Suprapubic skin (tissue), 4 donors: ENCODE measurements around the gene RAB6B. TPM values are rescaled to one million over a fixed set of nuclear protein-coding genes. Genes with fewer than 3 reads are reported as not detected.
A peak's percentile ranks its signal among the peaks of the same experiment; 100 is the strongest.

Experiments used
- DNase-seq, 2 donors: peaks; one replicate each; pipeline ENCODE4 v3.0.0-alpha.2; 2019; ENCODE audit warnings: low spot score in 2 of 2
- H3K27ac ChIP-seq: fragments of 200-600 bp; sonication (generic); one replicate; pipeline ENCODE4 v1.5.1; 2019
- H3K27me3 ChIP-seq: fragments of 200-600 bp; sonication (generic); one replicate; pipeline ENCODE4 v1.5.1; 2019
- H3K36me3 ChIP-seq: fragments of 200-600 bp; sonication (generic); one replicate; pipeline ENCODE4 v1.5.1; 2019
- H3K4me1 ChIP-seq: fragments of 200-600 bp; sonication (generic); one replicate; pipeline ENCODE4 v1.5.1; 2019
- H3K4me3 ChIP-seq: fragments of 200-600 bp; sonication (generic); one replicate; pipeline ENCODE4 v1.5.1; 2019; ENCODE audit warnings: mild to moderate bottlenecking
- H3K9me3 ChIP-seq: fragments of 200-600 bp; sonication (generic); one replicate; pipeline ENCODE4 v1.5.1; 2019
- EP300 ChIP-seq: sonication (generic); formaldehyde crosslinking; IDR thresholded peaks from one replicate; pipeline ENCODE4 v1.6.1; 2017; ENCODE audit warnings: antibody characterized with exemption
- POLR2A ChIP-seq, 2 donors: fragments of 450-650 bp; IDR thresholded peaks; one replicate each; pipeline ENCODE4 v1.6.1; 2017; ENCODE audit warnings: antibody characterized with exemption in 2 of 2, mild to moderate bottlenecking in 2 of 2, moderate library complexity in 2 of 2
- POLR2AphosphoS5 ChIP-seq, 3 donors: sonication (generic); formaldehyde crosslinking; IDR thresholded peaks; one replicate each; pipeline ENCODE4 v1.6.1; 2017; ENCODE audit warnings: antibody characterized with exemption in 3 of 3
- whole genome bisulfite sequencing: methylation state at CpG from one replicate; pipeline ENCODE4 v1.1.5; 2018; 5-methylcytosine and 5-hydroxymethylcytosine counted together
- total RNA-seq, 4 donors: library from RNA; depleted of rRNA; stranded (reverse); fragments of >200 nt; gene quantifications; one replicate each; pipeline ENCODE4 v1.1.0, GENCODE V29; 2016
- TF ChIP-seq, protein P1 (sequence below), 2 donors: fragments of 200-600 bp in 1 of 2; fragments of 450-650 bp in 1 of 2; sonication (generic) in 1 of 2; IDR thresholded peaks; one replicate each; pipeline ENCODE4 v1.5.1; 2016 to 2019; ENCODE audit warnings: antibody characterized with exemption in 2 of 2, mild to moderate bottlenecking in 1 of 2, moderate library complexity in 1 of 2

Gene RAB6B
- total RNA-seq, 4 donors from 2014 or later, result 0.34 to 1.3 (median 0.83) TPM

DNA sequence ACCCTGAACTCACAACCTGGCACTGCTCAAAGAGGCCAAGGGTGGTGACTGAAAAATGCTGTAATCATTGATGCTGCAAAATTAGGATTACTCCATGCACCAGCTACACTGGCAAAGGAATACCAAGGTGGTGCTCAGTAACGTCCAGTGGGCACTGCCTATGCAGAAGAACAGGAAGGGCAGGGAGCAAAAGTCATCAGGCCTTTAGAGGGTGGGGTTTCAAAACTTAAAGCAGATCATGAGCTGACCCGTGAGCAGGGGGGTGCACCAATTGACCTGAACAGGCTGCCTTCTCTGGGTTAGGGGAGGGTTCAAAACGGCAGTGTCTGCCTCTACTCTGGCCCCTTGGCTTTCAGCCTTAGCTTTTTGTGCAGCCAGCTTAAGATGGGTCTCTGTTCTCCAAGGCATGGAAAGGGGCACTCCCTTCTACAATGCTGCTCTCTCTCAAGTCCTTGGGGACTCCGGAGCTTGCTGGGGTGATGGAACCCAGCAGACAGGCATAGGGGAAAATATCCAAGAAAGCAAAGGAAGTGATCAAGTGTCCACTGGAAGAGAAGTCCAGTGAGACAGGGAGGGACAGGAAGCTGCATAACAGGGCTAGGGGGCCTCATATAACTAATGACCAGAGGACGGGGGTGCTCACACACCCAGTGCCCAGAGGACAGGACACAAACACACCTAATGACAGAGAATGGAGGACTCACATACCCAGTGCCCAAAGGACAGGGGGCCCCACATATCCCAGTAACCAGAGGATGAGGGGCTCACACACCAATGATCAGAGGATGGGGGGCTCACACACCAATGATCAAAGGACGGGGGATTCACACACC is 11.4 kb downstream of the RAB6B start:
- 76% methylated on average over 6 of the region's 6 CpGs for WGBS
- no peaks in the 10 kb centered on the region for H3K9me3 ChIP-seq
- no peak overlapping the region for H3K27ac ChIP-seq
- DNase-seq, result no peak
- H3K4me1 ChIP-seq, result peaks cover 7% of the 10 kb centered on the region
- no peaks in the 10 kb centered on the region for H3K27me3 ChIP-seq
- H3K4me3 ChIP-seq, result no peak overlapping the region
- no peaks in the 10 kb centered on the region for H3K36me3 ChIP-seq
- TF ChIP-seq, protein P1, sequence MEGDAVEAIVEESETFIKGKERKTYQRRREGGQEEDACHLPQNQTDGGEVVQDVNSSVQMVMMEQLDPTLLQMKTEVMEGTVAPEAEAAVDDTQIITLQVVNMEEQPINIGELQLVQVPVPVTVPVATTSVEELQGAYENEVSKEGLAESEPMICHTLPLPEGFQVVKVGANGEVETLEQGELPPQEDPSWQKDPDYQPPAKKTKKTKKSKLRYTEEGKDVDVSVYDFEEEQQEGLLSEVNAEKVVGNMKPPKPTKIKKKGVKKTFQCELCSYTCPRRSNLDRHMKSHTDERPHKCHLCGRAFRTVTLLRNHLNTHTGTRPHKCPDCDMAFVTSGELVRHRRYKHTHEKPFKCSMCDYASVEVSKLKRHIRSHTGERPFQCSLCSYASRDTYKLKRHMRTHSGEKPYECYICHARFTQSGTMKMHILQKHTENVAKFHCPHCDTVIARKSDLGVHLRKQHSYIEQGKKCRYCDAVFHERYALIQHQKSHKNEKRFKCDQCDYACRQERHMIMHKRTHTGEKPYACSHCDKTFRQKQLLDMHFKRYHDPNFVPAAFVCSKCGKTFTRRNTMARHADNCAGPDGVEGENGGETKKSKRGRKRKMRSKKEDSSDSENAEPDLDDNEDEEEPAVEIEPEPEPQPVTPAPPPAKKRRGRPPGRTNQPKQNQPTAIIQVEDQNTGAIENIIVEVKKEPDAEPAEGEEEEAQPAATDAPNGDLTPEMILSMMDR (IDR thresholded peaks at IDR 0.05), result no peak
- TF ChIP-seq POLR2AphosphoS5 (IDR thresholded peaks at IDR 0.05) (no peak), EP300 (no peak), POLR2A (IDR thresholded peaks at IDR 0.05) (no peak)

DNA sequence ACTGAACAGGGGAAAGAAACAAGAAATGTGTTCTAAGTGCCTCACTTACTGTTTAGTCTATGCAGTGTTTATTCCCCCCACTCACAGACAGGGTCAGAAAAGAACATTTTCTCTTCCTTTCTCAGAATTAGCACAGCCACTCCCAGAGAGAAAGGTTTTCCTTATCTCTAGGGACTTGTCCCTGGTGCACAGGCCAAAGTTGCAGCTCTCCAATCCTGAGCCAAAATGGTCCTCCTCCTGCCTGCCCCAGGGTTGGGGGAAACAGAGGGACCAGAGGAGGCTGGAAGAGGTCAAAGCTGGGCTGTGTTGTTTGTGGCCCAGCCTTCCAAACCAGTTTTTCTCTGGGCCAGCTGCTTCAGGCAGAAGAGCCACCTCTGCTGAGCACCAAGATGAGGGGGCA is 12.0 kb downstream of the RAB6B start:
- TF ChIP-seq EP300 (no peak), POLR2AphosphoS5 (IDR thresholded peaks at IDR 0.05) (no peak), POLR2A (IDR thresholded peaks at IDR 0.05) (no peak)
- TF ChIP-seq, protein P1 (IDR thresholded peaks at IDR 0.05), result no peak
- Histone ChIP-seq H3K4me3 (no peak overlapping the region), H3K9me3 (no peaks in the 10 kb centered on the region), H3K4me1 (peaks cover 7% of the 10 kb centered on the region), H3K36me3 (no peaks in the 10 kb centered on the region), H3K27me3 (no peaks in the 10 kb centered on the region), H3K27ac (no peak overlapping the region)
- no peak for DNase-seq

DNA sequence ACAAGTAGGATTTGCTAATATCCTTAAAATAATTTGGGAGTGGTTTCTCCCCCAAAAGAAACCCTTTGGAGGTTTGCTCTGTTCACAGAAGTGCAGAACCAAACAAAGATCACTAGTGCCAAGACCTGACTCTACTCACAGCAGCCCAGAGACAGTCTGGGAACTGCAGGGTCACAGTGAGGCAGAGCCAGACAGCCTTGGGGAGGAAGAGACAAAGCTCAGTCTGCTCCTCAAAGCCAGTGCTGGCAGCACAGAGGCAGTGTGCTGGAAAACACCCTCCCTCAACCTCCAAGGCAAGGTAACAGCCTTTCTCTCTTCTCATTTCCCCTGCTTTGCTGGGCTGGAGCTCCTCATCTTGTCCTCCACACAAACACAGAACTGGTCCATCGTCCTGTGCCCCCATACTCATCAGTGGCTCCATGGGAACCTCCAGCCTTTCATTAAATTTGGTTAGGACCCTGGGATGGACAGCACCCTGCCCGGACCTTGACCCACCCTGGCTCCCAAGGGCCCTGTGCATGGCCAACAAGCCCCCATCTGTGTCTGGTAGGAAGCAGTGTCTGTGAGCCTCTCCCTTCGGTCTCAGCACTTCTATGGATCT is 12.6 kb downstream of the RAB6B start:
- Histone ChIP-seq H3K4me3 (no peak overlapping the region), H3K27me3 (no peaks in the 10 kb centered on the region), H3K27ac (no peak overlapping the region), H3K4me1 (peaks cover 7% of the 10 kb centered on the region), H3K36me3 (no peaks in the 10 kb centered on the region), H3K9me3 (no peaks in the 10 kb centered on the region)
- TF ChIP-seq POLR2AphosphoS5 (IDR thresholded peaks at IDR 0.05) (no peak), POLR2A (IDR thresholded peaks at IDR 0.05) (no peak), EP300 (no peak)
- TF ChIP-seq, protein P1 (IDR thresholded peaks at IDR 0.05), result no peak
- DNase-seq, result peak in 1 of 2 donors; percentile 35
- WGBS, result 93% methylated on average over 3 of the region's 3 CpGs

DNA sequence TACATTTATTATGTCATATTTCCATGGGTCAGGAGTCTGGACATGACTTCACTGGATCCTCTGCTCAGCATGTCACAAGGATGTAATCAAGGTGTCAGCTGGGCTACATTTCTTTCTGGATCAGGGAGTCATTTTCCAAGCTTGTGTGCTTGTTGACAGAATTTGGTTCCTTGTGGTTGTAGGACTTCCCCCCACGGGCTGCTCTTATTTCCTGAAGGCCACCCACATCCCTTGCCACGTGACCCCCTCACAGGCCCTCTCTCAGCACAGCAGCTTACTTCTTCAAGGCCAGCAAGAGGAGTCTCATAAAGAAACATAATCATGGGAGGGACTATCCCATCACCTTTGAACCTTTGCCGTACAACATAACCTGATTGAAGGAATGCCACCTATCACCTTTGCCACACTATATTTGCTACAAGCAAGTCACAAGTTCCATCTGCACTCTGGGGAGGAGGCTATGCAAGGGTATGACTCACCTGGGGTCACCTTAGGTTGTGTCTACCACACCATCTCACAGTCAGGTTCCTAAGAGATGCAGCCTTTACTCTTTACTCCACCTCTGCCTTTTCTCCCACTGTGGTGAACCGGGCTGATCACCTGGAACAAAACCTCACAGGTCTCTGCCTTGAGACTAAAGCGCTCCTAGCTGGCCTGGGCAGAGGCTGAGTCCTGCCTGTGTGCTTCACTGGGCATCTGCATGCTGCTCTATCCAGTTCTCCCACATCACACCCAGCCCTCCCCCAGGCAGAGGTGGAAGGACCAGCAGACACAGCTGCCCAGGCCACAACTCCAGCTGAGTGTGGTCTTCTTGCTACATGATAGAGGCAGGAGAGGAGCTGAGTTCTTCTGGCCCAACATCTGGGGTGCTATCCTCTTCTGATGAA is 13.5 kb downstream of the RAB6B start:
- Histone ChIP-seq H3K4me3 (no peak overlapping the region), H3K27me3 (no peaks in the 10 kb centered on the region), H3K36me3 (no peaks in the 10 kb centered on the region), H3K9me3 (no peaks in the 10 kb centered on the region), H3K4me1 (peaks cover 7% of the 10 kb centered on the region), H3K27ac (no peak overlapping the region)
- whole genome bisulfite sequencing, result 92% methylated on average over 5 of the region's 5 CpGs
- TF ChIP-seq POLR2AphosphoS5 (IDR thresholded peaks at IDR 0.05) (no peak), EP300 (no peak), POLR2A (IDR thresholded peaks at IDR 0.05) (no peak)
- TF ChIP-seq, protein P1 (IDR thresholded peaks at IDR 0.05), result no peak
- peak in 1 of 2 donors; percentile 48 for DNase-seq
